Mucosa of rectum (tissue), 2 donors: ENCODE results near the gene SPATA21.

Source experiments
- H3K27ac ChIP-seq, 2 donors: one replicate each; pipeline ENCODE4 v1.7.0; 2013; ENCODE audit warnings: inconsistent platforms in 2 of 2, low read depth in 2 of 2, low read length in 2 of 2
- H3K27me3 ChIP-seq, 2 donors: one replicate each; pipeline ENCODE4 v1.7.0; 2013; ENCODE audit warnings: low read length in 2 of 2; ENCODE audit not compliant: control insufficient read depth in 2 of 2, insufficient read depth in 2 of 2
- H3K36me3 ChIP-seq, 2 donors: one replicate each; pipeline ENCODE4 v1.7.0; 2013; ENCODE audit warnings: low read length in 2 of 2; ENCODE audit not compliant: control insufficient read depth in 2 of 2, insufficient read depth in 2 of 2
- H3K4me1 ChIP-seq, 2 donors: one replicate each; pipeline ENCODE4 v1.7.0; 2013; ENCODE audit warnings: low read length in 2 of 2, mild to moderate bottlenecking in 1 of 2; ENCODE audit not compliant: control insufficient read depth in 2 of 2, insufficient read depth in 2 of 2
- H3K4me3 ChIP-seq, 2 donors: one replicate each; pipeline ENCODE4 v1.7.0; 2013; ENCODE audit warnings: low read length in 2 of 2
- H3K9ac ChIP-seq, 2 donors: one replicate each; pipeline ENCODE4 v1.7.0; 2013; ENCODE audit warnings: low read length in 2 of 2, low read depth in 1 of 2, mild to moderate bottlenecking in 1 of 2
- H3K9me3 ChIP-seq, 2 donors: one replicate each; pipeline ENCODE4 v1.7.0; 2013; ENCODE audit warnings: low read length in 2 of 2; ENCODE audit not compliant: control insufficient read depth in 2 of 2
- donor health status: healthy.
- donor health status: Normal muscosa, but diverticular disease.

Gene SPATA21

GRCh38 chr1:16421201-16421600 lies 16.0 kb downstream of the SPATA21 start:
- Histone ChIP-seq H3K9ac (no peak overlapping the region), H3K9me3 (no peaks in the 10 kb centered on the region), H3K27ac (no peak overlapping the region), H3K4me1 (peaks cover 0 to 3% of the 10 kb centered on the region in 2 donors), H3K36me3 (no peaks in the 10 kb centered on the region), H3K27me3 (no peaks in the 10 kb centered on the region), H3K4me3 (no peak overlapping the region)

DNA sequence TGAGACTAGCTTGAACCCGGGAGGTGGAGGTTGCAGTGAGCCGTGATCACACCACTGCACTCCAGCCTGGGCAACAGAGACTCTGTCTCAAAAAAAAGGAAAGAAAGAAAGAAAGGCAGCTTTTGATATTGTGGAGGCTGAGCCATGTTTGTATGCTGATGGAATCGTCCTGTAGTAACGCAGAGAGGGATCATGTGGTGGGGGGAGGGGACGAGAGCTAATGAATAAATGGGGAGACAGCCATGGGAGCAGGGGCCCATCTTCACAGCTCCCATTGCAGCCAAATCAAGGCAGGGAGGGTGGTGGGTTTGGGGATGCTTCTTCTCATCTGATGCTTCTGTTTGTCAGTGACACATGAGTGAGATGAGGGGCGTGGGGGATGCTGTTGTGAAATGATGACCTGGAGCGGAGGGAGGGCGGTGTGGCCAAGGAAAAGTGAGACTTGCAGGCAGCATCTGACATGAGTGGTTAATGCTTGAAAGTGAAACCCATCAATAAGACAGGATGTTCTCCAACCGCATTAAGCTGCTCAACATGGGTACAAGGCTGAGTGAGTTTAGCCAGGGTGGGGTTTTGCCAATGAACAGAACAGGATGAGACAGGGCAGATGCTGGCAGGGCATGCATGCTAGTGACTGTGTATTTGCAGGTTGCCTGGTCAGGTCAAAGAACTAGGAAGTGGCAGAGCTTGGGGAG lies 16.7 kb downstream of the SPATA21 start:
- no peak overlapping the region for H3K4me3 ChIP-seq
- no peak overlapping the region for H3K9ac ChIP-seq
- no peak overlapping the region for H3K27ac ChIP-seq
- no peaks in the 10 kb centered on the region for H3K36me3 ChIP-seq
- H3K9me3 ChIP-seq: no peaks in the 10 kb centered on the region
- peaks cover 0 to 3% of the 10 kb centered on the region in 2 donors for H3K4me1 ChIP-seq
- H3K27me3 ChIP-seq: no peaks in the 10 kb centered on the region

DNA sequence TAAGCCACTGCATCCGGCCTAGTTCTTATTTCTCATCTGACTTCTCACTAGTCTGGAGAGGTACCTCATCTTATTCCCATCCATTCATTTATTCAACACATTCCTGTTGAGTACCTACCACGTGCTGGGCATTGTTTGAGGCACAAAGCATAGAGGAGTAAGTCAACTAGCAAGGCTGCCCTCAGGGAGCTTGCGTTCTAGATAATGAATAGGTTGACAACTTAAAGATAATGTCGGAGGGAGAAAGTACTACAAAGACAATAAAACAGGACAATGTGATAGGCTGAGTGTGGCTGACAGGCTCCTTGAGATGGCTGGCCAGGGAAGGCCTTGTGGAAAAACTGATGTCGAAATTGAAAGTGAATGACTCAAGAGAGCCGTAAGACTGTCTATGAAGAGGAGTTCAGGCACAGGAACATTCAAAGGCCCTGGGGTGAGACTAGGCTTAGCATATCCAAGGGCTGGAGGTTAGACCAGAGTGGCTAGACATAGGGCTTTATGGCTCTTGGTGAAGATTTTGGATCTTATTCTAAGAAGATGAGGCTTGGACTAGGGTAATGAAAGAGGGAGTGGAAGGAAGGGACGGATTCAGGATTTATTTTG lies 18.3 kb downstream of the SPATA21 start:
- Histone ChIP-seq H3K36me3 (no peaks in the 10 kb centered on the region), H3K4me3 (no peak overlapping the region), H3K4me1 (peaks cover 0 to 3% of the 10 kb centered on the region in 2 donors), H3K9ac (no peak overlapping the region), H3K9me3 (no peaks in the 10 kb centered on the region), H3K27ac (no peak overlapping the region), H3K27me3 (no peaks in the 10 kb centered on the region)

GRCh38 chr1:16413191-16413590 lies 24.0 kb downstream of the SPATA21 start:
- H3K36me3 ChIP-seq: no peaks in the 10 kb centered on the region
- H3K4me1 ChIP-seq: no peaks in the 10 kb centered on the region
- H3K4me3 ChIP-seq: no peak overlapping the region
- H3K9me3 ChIP-seq: no peaks in the 10 kb centered on the region
- no peak overlapping the region for H3K27ac ChIP-seq
- H3K9ac ChIP-seq: no peak overlapping the region
- no peaks in the 10 kb centered on the region for H3K27me3 ChIP-seq

DNA sequence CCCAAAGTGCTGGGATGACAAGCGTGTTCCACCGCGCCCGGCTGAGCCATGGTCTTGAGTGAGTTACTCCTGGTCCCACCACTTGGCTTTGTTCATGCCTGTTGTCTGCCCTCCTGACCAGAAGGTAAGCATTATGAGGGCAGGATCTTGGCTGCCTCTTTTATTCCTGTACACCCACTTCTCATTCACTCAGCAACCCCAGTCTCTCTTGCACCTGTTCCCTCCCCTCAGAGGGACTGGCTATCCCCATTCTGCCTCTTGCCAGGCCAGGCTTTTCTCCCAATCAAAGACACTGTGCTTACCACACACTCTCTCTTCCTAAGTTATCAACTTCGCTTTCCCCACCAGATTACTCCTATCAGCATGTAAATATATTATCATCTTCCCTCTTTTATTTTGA lies 26.4 kb downstream of the SPATA21 start:
- no peak overlapping the region for H3K27ac ChIP-seq
- no peak overlapping the region for H3K9ac ChIP-seq

DNA sequence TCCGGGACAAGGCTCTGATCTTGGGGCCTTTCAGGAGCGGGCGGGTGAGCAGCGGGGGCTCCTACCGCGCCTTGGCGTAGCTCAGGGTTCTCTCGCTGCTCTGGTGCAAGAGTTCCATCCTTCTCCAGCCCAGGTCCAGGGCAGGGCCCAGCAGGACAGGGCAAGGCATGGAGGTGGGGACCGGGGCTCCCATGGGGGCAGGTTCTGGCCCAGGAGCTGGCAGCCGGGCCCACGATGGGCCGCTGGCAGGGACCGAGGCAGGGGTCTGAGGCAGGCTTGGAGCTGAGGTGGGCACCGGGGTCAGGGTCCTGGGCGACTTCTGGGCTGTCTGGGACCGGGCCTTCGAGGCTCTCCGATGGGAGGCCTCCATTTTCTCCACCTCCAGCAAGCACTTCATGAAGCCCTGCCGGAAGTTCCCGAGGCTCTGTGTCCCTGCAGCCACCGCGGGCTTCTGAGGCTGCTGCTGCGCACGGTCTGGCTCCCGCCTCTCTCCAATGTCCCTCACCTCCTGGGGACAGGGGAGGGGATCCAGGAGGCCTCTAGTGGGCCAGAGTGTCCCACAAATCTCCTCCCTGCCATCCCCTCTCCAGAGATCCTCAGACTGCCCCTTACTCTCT lies 27.6 kb downstream of the SPATA21 start:
- Histone ChIP-seq H3K9ac (no peak overlapping the region), H3K9me3 (no peaks in the 10 kb centered on the region), H3K27ac (no peak overlapping the region), H3K4me1 (no peaks in the 10 kb centered on the region), H3K36me3 (no peaks in the 10 kb centered on the region), H3K27me3 (no peaks in the 10 kb centered on the region), H3K4me3 (no peak overlapping the region)

More for the DNA sequence above, 26.4 kb downstream of the SPATA21 start:
- Histone ChIP-seq H3K4me1 (no peaks in the 10 kb centered on the region), H3K9me3 (no peaks in the 10 kb centered on the region), H3K27me3 (no peaks in the 10 kb centered on the region), H3K36me3 (no peaks in the 10 kb centered on the region), H3K4me3 (no peak overlapping the region)

DNA sequence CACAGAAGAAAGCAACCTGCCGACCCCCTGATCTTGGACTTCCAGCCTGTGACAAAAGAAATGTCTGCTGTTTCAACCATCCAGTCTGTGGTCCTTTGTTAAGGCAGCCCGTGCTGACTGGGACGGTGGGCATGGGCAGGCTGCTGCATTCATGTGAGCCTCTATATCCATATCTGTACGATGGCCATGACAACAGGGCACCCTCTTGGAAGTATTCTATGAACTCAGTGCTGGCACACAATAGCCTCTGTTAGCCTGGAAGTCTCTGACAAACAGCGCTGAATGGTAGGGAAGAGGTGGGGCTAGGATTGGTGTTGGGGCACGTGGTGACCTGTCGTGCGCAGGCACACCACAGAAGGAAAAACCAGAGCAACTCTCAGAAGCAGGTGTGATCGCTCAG lies 30.4 kb downstream of the SPATA21 start:
- H3K27me3 ChIP-seq: no peaks in the 10 kb centered on the region
- no peaks in the 10 kb centered on the region for H3K9me3 ChIP-seq
- H3K27ac ChIP-seq: no peak overlapping the region
- no peaks in the 10 kb centered on the region for H3K4me1 ChIP-seq
- H3K9ac ChIP-seq: no peak overlapping the region
- H3K4me3 ChIP-seq: no peak overlapping the region
- H3K36me3 ChIP-seq: no peaks in the 10 kb centered on the region

DNA sequence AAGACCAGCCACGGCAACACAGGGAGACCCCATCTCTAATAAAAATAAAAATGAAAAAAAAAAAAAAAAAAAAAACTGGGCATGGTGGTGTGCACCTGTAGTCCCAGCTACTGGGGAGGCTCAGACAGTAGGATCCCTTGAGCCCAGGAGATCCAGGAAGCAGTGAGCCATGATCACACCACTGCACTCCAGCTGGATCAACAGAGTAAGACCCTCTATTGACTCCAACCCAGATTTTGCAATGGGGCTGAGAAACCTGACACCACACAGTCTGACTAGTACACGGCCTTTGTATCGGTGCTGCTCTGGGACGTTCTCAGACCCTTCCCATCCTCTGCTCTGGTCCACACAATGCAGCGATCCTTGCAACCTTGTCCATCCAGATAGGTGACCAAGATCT lies 31.8 kb downstream of the SPATA21 start:
- Histone ChIP-seq H3K36me3 (no peaks in the 10 kb centered on the region), H3K27ac (no peak overlapping the region), H3K27me3 (no peaks in the 10 kb centered on the region), H3K9me3 (no peaks in the 10 kb centered on the region), H3K4me3 (no peak overlapping the region), H3K4me1 (no peaks in the 10 kb centered on the region), H3K9ac (no peak overlapping the region)

DNA sequence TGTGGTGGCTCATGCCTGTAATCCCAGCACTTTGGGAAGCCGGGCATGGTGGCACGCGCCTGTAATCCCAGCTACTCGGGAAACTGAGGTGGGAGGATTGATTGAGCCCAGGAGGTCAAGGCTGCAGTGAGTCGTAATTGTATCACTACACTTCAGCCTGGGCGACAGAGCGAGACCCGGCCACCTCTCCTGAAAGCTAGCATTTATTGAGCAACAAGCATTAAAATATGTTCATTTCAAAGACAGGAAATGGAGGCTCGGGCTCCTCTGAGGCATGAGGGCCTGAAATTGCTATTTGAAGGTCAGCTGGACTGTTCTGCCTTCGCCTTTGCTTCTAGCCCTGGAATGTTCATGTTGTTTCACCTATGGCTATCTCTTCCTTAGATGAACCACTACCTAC lies 34.5 kb downstream of the SPATA21 start:
- H3K27ac ChIP-seq: no peak overlapping the region
- H3K4me1 ChIP-seq: no peaks in the 10 kb centered on the region
- no peaks in the 10 kb centered on the region for H3K9me3 ChIP-seq
- no peaks in the 10 kb centered on the region for H3K27me3 ChIP-seq
- H3K4me3 ChIP-seq: no peak overlapping the region
- H3K36me3 ChIP-seq: peaks cover 4 to 6% of the 10 kb centered on the region in 2 donors
- H3K9ac ChIP-seq: no peak overlapping the region

DNA sequence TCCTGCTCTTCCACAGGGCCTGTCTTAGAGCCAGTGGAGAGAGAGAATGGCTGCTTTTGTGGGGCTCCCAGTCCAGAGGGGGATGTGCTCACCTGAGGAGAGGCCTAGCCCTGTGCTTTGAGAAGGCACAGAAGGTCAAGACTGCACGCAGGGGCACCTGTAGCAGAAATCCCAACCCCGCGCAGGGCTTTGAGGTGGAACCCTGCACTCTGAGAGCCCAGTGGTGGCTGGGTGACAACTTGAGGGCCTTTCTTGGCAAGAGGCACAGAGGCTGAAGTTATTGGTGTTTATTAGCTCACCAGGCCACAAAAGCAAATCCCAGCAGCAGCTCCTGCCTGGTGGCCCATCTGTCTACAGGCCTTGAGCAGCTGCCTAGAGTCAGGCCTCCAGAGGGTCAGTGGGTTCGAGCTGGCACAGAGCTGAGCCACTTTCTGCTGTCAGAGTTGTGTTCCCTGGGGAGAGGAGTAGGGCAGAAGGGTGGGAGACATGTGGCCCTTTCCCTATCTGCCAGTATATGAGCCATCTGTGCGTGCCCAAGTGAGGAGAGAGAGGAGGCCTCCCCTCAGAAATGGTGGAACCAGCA lies 38.8 kb downstream of the SPATA21 start:
- peaks cover 0 to 2% of the 10 kb centered on the region in 2 donors for H3K4me1 ChIP-seq
- H3K9ac ChIP-seq: no peak overlapping the region
- H3K9me3 ChIP-seq: no peaks in the 10 kb centered on the region
- H3K27me3 ChIP-seq: no peaks in the 10 kb centered on the region
- no peak overlapping the region for H3K4me3 ChIP-seq
- no peak overlapping the region for H3K27ac ChIP-seq
- H3K36me3 ChIP-seq: peaks cover 24 to 44% of the 10 kb centered on the region in 2 donors
